Measurements from ENCODE around the gene PLEKHG4.

The PLEKHG4 gene, protein sequence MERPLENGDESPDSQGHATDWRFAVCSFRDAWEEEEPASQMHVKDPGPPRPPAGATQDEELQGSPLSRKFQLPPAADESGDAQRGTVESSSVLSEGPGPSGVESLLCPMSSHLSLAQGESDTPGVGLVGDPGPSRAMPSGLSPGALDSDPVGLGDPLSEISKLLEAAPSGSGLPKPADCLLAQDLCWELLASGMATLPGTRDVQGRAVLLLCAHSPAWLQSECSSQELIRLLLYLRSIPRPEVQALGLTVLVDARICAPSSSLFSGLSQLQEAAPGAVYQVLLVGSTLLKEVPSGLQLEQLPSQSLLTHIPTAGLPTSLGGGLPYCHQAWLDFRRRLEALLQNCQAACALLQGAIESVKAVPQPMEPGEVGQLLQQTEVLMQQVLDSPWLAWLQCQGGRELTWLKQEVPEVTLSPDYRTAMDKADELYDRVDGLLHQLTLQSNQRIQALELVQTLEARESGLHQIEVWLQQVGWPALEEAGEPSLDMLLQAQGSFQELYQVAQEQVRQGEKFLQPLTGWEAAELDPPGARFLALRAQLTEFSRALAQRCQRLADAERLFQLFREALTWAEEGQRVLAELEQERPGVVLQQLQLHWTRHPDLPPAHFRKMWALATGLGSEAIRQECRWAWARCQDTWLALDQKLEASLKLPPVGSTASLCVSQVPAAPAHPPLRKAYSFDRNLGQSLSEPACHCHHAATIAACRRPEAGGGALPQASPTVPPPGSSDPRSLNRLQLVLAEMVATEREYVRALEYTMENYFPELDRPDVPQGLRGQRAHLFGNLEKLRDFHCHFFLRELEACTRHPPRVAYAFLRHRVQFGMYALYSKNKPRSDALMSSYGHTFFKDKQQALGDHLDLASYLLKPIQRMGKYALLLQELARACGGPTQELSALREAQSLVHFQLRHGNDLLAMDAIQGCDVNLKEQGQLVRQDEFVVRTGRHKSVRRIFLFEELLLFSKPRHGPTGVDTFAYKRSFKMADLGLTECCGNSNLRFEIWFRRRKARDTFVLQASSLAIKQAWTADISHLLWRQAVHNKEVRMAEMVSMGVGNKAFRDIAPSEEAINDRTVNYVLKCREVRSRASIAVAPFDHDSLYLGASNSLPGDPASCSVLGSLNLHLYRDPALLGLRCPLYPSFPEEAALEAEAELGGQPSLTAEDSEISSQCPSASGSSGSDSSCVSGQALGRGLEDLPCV

DNA sequence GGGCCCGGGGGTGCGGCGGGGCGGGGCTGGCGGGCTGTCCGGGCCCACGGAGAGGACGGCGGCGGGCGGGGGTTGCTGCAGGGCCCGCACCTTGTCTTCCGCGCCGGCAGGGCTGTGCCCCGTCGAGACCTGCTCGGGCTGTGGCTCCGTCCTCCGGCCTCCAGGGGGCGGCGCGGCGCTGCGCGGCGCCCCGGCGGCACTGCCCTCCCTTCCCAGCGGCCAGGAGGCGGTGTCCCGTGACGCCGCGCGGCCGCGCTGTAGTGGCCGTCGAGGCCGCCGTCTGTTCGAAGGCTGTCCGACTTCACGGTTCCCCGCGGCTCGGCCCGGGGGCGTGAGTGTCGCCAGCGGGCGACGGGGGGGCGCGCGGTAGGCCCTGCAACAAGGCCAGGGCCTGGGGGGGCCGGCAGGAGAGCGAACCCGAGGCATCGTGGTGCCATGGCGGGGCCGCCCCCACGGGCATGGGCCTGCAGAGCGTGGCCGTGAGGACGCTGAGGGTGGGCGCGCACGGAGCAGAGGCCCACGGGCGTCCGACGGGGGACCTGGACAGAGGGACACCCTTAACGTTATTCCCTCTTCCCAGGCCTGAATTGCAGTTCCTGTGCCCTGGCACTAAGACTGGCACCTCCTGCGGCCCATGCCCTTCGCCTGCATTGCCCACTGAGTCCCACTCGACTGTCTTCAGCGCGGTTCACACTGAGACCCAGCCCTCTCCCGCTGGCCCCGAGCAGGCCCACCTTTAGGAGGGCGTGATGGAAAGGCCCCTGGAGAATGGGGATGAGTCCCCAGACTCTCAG, at the start of gene PLEKHG4:
PLEKHG4 (plus strand) TSS at position 237 of the 794 bp plus-strand sequence; CDS start at position 750, 513 bp downstream.
- DNase-seq = peak; percentile 84

DNA sequence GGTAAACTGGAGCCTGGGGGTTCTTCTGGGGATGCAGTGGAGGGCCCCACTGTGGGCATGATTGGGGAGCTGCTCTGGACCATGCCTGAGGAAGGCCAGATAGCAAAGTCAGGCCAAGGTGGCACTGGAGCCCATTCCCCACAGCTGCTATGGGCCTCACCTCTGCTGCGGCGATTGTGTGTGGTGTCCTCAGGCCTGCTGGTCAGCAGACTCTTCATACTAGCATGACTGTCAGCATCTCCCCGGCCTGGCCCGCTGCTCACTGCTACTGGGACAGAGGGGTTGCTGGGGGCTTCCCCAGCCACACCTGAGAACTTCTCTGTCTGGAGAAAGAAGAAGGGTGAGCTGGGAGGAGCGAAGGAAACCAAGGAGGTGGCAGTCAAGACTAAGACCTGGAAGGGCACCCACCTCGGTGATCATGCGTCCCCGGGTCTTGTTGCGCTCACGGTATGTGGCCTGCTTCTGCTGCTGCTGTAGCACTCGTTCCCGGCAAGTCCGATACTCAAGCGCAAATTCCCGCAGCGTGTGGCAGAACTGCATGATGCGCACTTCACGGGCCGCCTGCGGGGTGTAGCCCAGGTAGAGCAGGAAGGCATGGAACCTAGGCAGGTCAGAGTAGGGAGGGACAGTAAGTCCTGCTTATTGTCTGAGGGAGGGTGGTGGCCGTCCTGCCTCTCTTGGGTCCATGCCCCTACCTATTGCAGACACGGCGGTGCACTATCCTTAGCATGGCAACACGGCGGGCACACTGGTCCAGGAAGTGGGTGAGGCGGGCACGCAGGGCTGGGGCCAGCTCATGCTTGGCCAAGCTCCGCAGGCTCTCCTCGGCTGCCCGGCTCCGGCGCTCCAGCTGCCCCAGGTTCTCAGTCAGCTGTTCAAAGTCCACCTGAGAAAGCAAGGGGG, 49.2 kb upstream of the PLEKHG4 start:
- DNase-seq = no peak

DNA sequence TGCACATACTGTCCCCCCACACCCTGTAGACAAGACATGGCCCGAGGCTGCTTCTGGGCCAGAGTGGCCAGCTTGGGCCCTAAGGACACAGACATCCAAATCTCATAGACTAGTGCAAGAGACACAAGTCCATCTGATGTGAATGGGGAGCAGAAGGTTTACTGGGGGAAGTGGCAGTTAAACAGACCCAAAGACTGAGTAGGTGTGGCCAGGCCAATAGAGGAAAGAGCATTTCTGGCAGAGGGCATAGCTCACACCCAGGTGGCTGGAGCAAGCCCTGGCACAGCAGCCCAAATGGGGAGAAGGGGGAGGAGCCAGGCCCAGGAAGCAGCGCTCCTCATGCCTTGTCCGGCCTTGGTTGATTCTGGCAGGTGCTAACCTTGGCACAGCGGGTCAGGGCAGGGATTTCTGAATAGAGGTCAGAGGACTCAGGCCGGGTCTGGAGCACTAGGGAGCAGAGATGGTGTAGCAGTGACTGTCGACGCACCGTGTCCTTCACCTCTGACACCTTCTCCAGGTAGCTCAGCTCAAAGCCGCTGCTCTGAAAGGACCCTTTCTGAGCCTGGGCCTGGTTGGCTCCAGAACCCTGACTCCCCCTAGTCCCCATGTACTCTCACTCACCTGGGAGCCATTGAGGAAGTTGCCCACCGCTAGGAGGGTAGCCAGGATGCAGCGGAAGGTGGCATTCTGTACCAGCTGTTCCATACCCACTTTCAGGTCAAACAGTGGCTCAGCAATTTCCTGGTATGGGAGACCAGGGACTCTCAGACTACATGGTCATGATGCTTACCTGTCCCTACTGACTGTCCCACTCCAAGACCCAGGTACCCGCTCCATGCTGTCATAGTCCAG, 48.3 kb upstream of the PLEKHG4 start:
- DNase-seq = no peak

DNA sequence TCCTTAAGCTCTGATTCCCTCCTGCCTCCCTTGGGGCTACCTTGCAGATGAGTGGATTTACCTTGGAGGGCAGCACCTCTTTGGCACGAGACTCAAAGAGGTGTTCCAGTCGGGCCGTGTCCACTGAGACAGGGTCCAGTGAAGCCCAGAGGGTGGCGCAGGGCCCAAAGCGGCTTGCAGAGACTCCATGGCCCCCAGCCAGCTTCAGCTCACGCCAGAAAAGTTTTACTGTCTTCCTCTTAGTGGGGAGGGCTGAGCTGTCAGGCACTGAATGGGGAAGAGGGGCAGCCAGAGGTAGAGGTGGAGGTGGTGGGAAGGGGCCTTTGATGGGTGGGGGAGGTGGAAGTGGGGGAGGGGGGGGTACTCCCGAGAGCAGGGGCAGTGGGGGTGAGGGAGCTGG, 45.7 kb upstream of the PLEKHG4 start:
- no peak for DNase-seq

DNA sequence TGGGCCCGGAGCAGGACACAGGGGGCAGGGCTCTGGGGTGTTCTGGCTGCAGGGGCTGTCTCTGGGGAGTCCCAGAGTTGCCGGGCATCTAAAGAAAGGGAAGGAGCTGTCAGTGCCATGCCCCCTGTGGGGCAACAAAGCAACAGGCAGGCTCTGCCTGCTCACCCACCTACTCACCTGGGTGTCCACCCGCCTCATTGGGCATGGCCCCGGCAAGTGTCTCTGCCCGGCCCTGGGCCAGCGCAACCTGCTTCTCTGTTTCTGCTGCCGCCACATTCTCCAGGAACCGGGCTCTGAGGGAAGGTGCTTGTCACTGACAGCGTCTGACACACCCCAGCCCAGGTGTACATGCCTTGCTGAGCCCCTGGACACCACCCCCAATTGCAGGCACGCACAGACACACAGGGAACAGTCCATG, 45.1 kb upstream of the PLEKHG4 start:
- no peak for DNase-seq

DNA sequence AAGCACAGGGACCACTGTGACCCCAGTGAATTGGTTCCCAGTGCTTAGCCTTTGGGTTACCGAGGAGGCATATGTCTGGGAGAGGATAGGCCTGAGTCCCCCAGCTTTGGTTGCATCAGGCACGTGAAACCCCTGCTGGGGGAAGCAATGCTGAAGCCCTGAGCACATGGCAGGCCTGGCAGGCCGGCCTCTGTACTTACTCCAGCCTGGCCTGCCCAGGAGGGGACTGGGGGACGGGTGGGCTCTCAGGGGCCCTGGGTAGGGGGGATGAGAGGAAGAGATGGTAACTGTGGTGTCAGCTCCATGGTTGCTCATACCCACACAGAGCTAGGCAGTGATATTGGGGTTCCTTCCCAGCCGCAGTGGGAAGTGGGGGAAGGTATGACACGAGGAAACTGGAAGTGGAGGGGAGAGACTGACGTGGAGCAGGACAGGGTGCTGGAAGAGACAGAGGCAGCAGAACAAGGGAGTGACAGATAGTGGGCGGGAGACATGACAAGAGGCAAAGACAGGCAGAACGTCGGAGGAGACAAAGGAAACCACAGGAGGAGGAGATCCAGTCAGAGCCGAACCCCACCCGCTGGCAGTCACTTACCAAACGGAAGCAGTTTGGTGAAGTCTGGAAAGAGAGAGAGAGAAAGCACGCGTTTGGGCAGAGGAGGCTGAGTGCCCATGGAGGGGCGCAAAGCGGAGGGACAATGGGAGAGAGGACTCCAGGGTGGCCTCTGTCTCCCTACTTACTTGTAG, 43.3 kb upstream of the PLEKHG4 start:
- DNase-seq = no peak

DNA sequence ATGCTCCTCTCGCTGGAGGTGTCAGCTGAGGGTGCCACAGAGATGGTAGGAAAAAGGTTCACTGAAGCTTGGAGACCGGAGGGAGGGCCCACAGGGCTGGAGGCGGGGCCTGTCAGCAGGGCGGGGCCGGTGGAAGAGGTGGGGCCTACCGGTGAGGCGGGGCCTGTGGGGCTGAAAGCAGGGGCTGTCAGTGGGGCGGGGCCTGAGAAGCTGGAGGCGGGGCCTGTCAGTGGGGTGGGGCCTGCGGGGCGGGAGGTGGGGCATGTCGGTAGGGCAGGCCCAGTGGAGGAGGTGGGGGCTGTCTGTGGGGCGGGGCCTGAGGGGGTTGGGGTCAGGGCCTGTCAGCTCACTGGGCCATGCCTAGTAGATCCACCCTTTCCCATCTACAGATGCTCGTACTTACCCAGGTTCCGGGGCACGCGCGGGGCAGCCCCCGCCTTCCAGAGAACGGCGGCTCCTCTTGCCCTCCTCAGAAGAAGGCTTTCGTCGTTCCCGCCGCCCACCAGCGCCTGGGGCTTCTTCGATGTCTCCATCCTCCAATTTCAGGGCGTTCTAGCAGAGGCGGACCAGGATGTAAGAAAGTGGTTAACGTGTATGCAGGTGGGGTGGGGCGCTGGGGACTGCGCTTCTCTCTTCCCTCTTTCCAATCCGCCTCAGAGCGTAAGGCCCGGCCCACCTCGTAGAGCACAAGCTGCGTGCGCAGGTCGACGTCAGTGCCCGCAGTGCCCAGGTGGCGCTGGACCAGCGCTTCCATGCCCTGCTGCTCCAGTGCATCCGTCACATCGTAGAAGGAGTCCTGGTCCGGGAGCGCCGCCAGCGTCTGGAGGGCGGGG, 42.6 kb upstream of the PLEKHG4 start:
- peak; percentile 83 for DNase-seq

DNA sequence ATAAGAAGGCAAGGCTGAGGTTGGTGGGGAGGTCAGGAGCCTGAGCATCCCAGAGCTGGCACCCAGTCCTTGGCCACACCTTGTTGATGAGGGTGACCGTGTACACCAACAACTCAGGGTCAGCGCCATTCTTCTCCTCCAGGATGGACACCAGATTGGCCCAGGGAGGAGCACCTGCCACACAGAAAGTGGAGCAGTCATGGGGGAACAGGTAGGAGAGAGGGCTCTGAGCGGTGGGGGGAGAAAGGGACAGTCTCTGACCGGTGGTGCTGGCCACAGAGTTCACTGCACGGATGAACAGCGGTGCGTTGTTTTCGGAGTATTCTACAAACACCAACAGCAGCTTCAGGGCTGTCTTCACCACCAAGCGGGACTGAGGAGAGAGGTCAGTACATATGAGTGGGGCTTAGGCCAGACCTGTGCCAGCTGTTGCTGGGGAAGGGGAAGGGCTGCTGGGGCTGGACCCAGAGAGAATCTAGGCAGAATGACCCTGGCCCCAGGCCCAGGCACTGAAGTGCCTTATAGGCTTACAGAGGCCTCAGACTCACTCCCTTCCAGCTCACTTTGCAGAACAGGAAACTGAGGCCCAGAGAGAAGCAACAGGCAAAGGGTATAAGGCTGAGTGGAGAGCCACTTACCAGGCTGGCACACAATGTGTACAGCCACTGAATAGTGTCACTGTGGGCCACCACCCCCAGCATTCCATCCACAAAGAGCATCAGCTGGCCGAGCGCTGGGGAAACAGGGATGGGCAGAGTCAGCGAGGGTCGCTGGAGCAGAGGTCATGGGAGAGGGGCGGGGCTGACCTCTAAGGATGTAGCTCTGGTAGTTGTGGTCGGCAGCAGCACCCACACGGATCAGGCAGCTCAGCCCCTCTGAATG, 41.7 kb upstream of the PLEKHG4 start:
- DNase-seq = no peak

DNA sequence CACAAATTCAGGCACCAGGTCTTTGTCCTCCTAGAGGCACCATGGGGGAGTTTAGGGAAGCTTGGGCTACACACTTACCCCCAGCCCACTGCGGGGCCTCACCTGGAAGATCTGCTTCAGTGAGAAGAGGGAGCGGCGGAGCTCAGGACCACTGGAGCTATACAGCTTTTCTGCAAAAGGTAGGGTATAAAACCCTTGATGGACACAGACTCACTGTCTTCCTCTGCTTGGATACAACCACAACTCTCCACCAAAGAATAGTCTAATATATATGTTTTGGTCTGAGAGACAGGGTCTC, 41.1 kb upstream of the PLEKHG4 start:
- DNase-seq = no peak

DNA sequence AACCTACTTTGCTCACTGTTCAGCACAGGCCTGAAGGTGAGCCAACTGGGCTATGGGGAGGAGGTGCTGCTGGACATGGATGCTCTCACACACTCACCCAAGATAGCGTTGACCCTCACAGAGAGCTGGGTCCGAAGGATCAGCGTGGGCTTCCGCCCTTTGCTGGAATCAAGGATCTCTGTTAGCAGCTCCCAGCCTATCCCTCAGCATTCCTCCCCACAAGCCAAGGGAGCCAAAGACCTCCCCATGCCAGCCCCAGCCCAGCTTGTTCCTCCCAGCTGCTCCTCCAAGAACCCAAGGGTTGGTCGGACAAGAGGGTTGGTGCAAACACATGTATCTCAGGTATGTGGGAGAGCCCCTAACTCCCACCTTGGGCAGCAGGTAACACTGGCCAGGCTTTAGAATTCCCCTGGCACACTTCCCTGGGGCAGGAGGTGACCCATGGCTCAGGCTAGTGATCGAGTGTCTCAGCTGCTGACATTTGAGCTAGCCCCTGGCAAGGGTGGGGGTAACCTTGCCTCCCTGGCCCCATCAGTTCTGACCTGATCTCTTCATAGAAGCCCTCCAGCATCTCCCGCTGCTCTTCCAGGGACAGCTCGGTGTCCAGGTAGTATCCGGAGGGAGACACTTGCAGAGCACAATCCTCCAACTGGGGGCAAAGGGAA, 40.4 kb upstream of the PLEKHG4 start:
- DNase-seq = no peak

DNA sequence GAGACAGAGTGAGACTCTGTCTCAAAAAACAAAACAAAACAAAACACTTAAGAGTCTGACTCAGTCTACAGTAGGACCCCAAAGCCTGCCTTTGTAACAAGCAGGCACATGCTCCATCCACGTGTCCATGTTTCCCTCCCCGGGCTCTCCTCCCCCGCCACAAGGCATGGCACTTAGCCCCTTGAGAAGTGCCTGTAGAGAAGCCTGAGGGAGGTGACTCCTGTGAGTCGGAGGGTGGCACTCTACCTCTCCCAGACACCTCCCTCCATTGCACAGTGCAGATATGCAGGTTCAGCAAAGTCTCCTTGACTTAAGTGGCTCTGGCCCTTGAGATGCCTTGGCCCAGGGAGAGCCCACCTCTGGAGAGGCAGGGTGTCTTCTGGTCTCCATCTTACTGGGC, 38.8 kb upstream of the PLEKHG4 start:
- no peak for DNase-seq

DNA sequence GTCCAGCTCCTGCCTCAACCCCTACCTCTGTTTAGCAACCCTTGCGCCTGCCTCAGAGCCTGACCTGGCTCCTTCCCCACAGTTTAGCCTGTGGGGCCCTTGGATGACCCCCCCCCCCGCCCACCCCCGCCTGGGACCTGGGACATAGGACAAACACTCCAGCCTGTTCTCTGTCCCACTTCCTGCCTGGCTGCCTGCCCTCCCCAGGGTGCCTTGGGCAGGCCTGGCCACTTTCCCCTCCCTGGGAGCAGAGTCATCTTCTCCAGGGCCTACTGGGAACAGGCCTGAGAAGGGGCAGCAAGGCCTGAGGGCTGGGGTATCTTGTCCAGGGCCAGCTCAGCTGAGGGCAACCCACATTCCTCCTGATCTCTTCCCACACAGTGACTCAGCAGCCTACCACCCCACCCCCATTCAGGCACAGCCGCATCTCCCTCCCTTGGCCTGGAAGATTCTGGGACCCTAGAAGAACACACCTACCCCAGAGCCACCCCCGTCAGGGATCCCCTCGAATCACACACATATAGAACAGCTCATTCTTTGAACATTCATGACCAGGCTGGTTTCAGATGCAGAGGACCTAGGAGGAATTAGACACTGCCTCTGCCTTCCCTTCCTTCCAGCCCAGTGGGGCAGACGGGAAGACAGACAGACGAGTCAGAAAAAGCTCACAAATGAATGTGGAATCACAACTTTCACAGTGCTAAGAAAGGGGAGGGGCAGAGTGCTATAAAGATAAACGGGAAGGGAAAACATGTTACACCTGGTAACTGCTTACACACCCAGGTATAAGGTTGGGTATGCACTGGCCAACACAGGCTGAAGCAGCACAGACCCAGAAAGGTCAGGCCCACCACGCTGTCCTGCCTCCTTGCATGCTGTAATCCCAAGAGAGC, 38.1 kb upstream of the PLEKHG4 start:
- no peak for DNase-seq

DNA sequence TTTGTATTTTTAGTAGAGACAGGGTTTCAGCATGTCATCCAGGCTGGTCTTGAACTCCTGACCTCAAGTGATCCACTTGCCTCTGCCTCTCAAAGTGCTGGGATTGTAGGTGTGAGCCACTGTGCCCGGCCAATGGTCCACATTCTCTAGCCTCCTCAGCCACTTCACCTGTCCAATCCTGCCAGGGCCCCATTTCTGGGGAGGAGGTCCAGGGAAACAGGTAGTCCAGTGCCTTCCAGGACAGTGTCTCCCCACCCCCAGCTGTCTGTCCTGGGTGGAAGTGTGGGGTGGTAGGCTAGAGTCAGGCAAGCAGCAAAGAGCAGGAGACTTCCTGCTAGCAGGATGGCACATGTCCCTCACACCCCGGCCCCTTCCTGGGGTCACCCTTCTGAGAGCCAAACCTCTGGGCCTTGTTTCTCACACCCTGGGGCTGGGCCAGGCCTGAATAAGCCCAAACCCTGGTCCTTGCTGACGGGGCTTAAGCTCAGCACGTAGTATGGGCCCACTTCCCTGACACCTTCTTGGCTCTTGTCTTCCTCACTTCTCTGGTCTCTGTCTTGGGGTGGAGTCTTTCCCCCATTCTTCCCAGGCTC, 37.1 kb upstream of the PLEKHG4 start:
- no peak for DNase-seq

DNA sequence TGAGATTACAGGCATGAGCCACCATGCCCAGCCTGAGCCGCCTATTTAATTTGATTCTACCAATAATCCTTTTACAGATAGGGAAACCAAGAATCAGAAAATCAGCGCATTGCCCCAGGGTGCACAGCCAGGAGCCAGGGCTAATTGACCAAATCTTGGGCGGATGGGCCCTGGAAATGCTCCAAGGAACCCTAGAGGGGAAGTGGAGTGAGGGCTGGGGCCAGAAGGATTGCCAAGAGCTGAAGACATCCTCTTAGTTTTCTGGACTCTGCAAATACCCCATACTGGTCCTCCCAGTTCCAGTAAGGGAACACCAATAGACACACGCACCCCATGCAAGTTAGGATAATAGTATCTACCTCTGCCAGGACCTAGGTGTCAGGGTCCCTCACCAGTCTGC, 35.9 kb upstream of the PLEKHG4 start:
- DNase-seq = no peak

DNA sequence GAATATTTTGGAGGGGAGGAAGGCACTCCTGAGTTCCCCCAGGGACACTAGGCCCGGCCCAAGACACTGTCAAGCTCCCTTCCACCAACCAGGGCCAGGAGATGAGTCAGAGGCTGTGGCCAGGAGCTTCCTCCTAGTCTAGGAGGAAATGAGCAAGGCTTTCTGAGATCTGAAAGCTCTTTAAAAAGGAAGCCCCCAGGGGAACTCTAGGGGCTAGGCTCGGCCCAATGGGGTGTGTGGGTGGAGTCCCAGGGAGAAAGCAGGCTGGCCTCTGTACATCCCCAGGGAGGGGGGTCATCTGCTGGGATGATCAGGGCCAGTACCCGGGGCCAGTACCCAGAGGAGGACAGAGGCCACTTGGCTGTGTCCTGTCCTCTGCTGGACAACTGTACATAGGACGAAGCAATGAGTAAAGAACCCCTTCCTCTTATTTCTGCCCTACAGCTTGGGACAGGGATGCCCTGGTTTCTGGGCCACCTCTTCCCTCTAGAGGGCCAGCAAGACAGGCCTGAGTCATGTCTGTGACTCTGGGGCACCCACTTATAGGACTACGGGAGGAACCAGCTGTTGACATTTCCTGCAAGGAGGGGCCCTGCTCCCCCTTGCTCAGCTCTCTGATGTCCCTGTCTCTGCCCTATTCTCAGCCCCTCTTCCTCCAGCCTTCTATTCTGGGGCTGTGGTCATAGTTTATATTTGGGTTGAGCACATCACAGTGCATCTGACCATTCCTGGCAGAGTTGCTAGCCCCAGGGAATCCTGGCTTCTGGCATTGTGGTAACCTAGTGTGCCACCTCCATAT, 34.7 kb upstream of the PLEKHG4 start:
- peak; percentile 74 for DNase-seq

All from activated T-cell treated with anti-CD3 and anti-CD28 coated beads, Interleukin-2, amount 50 U/mL, for 1 hour (primary cell).